Hepatic stellate cell (primary cell): ENCODE results near the gene SLC6A18.

ENCODE experiments used
- DNase-seq: peaks from one replicate; pipeline ENCODE4 v3.0.0; 2011; ENCODE audit warnings: low spot score

SLC6A18 gene

GRCh38 chr5:1225081-1225480, at the start of gene SLC6A18:
Gene SLC6A18 (plus strand): TSS chr5:1225381. CDS start chr5:1225478, 97 bp downstream.
- no peak for DNase-seq

GRCh38 chr5:1175801-1176472, 49.2 kb upstream of the SLC6A18 start:
- DNase-seq: no peak

GRCh38 chr5:1176473-1177391, 48.4 kb upstream of the SLC6A18 start:
- no peak for DNase-seq

DNA sequence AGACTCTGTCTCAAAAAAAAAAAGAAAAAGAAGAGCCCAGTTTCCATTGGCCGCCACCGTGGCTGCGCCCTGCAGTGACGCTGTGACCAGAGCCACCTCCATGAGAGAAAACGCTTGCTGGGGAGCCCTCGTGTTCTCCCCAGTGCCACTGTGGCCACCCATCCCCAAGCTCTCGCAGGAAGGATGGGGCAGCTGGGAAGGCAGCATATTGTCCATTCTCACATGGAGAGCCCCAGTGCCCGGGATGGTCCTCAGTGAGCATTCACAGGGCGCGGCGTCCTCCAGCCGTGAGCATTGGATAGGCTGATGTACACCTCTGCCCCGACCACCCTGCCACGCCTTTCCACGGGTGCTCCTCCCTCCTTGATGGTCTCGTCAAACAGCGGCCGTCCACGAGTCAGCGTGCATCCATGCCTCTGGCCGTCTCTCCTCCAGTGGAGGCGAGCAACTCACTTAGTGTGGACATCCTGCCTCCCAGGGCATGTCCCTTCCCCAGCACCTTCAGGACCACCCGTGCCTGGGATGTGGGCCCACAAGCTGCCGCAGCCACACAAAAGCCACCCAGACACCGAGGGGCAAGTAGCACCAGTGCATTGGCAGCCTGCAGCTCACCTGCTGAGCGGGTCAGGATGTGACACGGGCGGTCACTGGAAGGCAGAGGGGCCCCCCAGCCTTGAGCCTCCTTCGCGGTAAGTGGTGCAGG, 47.2 kb upstream of the SLC6A18 start:
- no peak for DNase-seq

DNA sequence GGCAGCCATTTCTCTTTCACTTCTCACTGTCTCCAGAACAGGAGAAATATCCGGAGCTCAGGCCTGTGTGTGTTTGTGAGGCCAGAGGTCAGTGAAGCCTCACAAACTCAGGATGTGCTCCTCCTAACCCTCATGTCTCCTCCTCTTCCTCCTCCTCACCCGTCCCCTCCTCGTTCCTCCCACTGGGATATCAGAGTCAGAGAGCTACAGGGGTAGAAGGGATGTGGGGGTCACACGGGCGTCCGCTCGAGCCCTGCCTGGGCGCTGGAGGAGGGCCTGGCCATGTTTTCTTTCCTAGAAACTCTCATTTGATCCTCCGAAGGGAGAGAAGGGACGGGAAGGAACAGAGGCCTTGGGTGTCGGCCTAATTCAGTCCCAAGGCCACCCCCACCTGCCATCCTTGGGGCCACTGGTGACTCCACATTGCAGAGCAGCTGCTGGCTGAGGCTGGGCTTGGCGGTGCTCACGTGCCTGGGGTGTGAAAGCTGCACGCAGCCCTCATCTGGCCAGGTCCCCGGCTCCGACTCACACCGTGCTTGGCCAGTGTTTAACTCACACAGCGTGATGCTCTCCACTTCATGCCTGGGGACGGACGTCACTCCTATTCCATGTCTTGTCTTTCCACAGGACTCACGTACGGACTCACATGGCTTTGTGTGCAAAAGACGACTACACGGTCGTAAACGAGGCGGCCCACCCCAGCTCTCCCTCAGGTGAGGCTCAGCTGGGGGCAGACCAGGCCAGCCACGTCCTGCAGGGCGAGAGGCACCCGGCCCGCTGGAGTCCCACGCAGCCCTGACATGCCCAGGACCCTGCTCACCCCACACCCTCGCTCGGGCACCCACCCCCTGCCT, 46.4 kb upstream of the SLC6A18 start:
- DNase-seq: no peak

DNA sequence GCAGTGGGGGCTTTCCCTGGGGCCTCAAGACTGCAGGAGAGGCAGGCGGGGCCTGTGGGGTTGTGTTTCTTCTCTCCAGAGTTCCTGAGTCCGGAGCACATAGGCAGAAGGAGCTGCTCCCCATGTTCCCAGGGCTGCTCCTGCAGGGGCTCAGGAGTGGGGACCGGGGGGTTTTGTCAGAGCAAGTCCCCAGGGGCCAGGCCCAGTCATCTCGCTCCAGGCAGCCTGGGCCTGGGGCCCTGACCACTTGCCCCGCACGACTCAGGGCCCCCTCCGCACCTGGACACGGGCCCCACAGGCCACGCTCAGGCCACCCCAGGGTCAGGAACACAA, 45.8 kb upstream of the SLC6A18 start:
- DNase-seq: no peak

- no peak for DNase-seq
These were observed 45.1 kb upstream of the SLC6A18 start for GRCh38 chr5:1180096-1180495.

GRCh38 chr5:1180841-1181271, 44.3 kb upstream of the SLC6A18 start:
- no peak for DNase-seq

DNA sequence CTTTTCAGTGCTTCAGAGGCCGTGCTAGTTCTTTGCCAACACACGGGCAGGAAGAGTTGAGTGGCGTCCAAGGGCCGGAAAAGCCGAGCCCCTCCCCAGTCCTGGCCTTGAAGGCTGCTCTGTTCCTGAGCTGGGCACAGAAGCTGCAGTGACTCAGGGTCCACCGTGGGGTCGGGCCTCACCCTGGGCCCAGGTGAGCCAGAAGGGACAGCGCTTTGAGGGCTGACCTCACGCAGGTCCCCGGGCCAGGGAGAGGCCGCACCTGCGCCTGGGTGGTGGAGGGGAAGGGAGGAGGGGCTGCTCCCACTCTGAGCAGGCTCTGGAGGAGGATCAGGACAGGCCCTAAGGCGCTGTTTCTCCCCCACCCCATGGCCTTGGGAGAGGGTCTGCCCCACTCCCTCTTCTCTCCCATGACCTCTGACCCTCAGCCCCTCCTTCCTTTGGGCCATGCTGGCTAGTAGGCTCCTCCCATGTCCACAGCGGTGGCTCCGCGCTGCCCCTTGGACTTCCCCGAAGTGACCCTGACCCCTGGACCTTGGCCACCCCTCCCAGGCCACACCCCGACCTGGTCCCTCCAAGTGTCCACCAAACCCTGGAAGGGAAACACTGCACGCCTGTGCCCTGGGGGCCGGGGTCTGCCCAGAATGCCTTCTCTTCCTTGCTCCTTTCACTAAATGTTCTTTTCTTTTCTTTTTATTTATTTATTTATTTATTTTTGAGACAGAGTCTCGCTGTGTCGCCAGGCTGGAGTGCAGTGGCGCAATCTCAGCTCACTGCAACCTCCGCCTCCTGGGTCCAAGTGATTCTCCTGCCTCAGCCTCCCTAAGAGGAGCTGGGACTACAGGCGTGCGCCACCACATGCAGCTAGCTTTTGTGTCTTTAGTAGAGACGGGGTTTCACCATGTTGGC, 43.5 kb upstream of the SLC6A18 start:
- no peak for DNase-seq

DNA sequence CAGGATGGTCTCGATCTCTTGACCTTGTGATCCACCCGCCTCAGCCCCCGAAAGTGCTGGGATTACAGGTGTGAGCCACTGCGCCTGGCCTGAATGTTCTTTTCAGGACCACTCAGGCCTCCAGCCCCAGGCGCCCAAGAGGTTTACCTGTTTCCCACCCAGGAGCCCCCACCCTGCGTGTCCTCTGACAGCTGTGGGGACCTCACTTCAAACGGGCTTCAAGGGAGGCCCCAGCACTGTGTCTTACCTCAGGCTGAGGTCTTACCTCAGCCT, 42.9 kb upstream of the SLC6A18 start:
- DNase-seq: no peak

DNA sequence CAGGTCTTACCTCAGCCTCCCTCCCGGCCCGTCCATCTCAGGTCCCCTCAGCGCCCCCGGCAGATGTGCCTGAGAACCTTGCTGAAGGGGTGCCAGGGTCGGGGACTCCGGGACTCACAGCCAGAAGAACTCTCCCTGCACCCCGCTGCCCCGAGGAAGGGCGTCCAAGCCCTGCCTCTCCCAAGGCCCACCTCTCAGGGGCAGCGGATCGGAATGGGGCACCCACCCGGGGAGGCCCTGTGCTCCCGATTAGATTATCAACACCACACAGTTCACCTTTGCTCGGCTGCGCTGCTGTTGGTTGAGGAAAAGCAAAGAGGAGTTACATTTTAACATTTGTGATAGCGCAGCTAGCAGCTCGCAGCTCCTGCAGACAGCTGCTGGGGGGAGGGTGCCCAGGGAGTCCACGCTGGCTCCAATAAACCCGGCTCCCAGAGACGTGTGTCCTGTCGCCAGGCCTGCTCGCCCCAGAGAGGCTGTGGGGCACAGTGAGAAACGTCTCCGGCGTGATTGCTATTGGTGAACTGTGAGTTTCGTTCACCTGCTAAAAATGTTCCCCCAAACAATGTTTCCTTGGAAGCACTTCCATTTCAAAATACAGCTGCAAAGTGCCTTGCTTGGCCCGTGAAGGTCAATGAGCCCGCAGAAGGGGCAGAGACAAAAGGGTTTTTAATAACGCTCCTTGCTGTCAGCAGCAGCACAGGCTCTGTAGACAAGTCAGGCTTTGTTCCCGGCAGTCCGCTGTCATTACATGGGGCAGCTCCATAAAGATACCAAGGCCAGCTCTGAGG, 42.4 kb upstream of the SLC6A18 start:
- DNase-seq: no peak

DNA sequence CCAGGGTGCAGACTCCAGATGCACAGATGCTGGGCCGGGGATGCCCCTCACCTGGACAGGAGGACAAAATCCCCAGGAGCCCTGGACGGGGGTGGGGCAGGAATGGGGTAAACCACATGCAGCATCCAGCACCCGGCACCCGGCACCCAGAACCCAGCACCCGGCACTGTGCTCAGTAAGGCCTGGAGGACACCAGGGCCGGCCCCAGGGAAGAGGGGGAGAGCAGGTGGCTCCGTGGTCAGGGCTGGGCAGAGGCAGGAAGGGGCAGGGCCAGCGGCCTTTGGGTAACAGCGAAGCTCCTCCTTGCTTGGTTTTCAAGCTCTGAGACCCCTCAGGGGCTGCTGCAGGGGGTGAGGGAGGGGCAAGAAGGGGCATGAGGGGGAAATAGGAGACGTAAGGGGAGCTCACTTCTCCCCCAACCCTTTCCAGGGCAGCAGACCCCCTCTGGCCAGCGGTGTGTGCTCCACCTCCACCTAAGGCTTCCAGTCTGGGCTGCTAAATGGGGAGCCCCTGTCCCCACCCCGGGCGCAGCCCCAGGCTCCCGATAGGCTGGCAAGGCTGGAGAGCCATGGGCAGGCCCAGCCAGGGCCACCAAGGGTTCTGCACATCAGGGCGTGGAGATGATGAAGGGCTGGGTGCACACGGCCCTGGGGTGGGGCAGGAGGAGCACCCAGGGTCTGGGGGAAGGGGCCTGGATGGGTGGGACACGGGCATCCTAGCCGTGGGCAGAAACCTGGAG, 41.6 kb upstream of the SLC6A18 start:
- DNase-seq: no peak

DNA sequence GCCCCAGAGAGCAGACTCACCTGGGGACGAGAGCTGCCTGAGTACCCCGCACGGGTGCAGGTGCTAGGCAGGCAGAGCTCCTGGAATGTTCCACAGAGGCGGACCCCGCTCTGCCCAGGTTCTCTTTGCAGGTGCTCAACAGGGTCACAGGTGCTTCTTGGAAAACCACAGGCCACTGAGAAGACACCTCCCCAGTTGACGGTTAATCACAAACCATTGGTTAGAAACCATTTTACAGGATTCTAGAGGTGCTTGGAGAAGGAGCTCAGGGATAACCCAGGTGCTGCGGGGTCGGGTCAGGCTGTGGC, 41.1 kb upstream of the SLC6A18 start:
- DNase-seq: no peak

DNA sequence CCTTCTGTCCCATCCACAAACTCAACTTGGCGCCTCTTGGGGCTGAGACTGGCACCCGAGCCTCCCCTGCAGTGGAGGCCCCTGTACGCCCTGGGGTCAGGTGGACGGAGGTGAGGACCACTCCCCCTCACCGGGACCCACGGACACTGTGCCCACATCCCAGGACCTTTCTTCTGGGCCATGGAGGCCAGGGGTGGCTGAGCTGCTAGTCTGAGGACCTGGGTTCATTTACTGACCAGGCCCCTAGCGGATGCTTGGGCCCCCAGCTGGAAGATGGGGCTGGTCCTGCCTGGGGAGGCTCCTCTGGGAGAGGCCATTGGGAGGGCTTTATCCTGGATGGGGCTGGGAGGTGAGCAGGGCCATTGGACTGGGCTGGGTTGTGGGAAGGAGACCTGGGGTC, 40.7 kb upstream of the SLC6A18 start:
- no peak for DNase-seq

GRCh38 chr5:1185038-1185627, 40.0 kb upstream of the SLC6A18 start:
- DNase-seq: no peak

DNA sequence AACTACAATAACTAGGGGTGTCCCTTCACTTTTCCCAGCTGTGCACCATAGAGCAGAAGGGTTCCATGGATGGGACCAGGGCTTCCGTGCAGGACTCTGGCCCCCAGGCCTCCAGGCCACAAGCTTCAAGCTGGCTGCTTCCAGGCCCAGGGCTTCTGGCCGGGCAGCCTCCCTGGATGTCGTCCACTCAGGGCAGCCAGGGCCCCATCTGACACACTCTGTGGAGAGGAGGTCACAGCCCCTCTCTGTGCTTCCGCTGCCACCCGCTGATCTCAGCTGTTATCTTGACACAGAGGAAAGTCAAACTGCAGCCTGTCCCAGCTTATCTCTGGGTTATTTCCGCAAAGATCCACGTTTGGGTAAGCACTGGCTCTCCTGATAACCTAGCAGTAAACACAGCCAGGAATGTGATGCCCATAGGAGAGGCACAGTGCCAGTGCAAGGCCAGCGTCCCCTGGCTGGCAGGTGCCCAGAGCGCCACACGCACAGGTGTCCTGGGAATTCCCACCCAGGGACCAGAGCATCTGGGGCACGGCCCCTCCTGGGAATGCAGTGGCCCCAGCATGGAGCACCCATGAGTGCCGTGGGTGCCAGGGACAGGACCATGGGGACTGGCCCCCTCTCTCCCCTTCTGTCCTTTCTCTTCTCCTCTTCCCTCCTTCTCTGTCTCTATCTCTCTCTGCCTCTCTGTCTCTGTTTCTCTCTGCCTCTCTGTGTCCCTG, 39.4 kb upstream of the SLC6A18 start:
- no peak for DNase-seq

DNA sequence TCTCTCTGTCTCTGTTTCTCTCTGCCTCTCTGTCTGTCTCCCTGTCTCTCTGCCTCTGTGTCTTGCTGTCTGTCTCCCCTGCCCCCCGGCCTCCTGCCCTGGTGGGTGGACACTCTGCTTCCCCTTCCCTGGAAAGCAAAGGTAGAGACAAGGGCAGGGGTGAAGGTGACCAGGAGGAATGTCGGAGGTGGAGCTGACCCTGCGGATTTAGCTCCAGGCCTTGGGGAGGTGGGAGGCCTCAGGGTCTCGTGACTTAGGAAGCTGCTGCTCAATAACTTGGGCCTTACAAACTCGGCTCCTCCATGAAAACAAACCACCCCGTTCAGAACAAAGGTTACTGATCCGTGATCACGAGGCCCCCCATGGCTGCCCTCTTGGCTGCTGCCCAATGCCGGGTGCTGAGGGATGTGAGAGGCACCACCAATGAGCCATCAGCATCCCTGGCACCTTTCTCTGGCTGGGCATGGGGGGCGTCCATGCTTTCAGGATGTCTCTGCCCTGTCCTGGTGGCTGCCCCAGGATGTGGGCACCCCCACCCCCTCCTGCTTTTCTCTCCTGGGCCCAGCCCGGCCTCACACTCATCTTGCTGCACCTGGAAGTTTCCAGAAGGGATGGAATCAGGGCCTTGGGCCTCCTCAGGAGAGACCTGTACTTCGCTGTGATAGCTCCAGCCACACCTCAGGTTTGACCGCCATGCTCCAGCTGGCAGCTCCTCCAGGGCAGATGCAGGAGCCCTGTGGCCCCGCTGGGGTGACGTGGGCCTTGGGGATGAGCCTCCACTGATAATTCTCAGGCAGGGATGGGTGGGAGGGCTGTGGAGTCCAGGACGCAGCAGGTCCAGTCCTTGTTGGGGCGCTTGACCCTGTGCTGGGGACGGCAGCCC, 38.6 kb upstream of the SLC6A18 start:
- DNase-seq: no peak
